GM12878 (cell line): ENCODE results near the gene FRS3. TPM values are rescaled to one million over a fixed set of nuclear protein-coding genes. Genes with fewer than 3 reads are reported as not detected.

Experiments
- ATAC-seq: fragments of 200-7000 bp; cut with Tn5 transposase; 3 replicates; pipeline ENCODE4 v1.9.1; 2020; ENCODE audit warnings: mild to moderate bottlenecking, moderate library complexity
- BruUV-seq: library from RNA; stranded (reverse); fragments of 400-500 nt; replicated peaks from 2 replicates; lab custom pipeline; 2021; lab: Mats Ljungman, UMichigan
- CTCF ChIA-PET: fragments of 300-600 bp; sonication (Branson Sonifier 250); formaldehyde crosslinking; extraction: SDS; loops from one replicate; lab custom pipeline; 2021; ENCODE audit warnings: inconsistent platforms; lab: Yijun Ruan, JAX
- POLR2A ChIA-PET: fragments of 350-600 bp; formaldehyde crosslinking; extraction: SDS; loops from one replicate; lab custom pipeline; 2021; ENCODE audit warnings: inconsistent platforms; lab: Charles Lee
- RAD21 ChIA-PET: fragments of 300-600 bp; sonication (Branson Sonifier 250); formaldehyde crosslinking; loops from one replicate; lab custom pipeline; 2023; ENCODE audit warnings: antibody characterized with exemption; ENCODE audit not compliant: unreplicated experiment; lab: Charles Lee
- SMC1A ChIA-PET: fragments of 300-600 bp; sonication (Branson Sonifier 250); formaldehyde crosslinking; loops from one replicate; lab custom pipeline; 2023; ENCODE audit not compliant: unreplicated experiment, uncharacterized antibody; lab: Charles Lee
- DNase-seq: peaks from one replicate; pipeline ENCODE4 v3.0.0-alpha.2; 2011; ENCODE audit warnings: low read depth, low spot score
- FAIRE-seq: peaks from 3 replicates; lab custom pipeline; 2011; peaks lifted over from hg19 to GRCh38; lab: Jason Lieb, UNC
- H2AFZ ChIP-seq: 2 replicates; pipeline ENCODE4 v1.6.0; 2011; ENCODE audit warnings: low read depth, low read length, control low read depth; ENCODE audit not compliant: control insufficient read depth
- H3K27ac ChIP-seq: 2 replicates; pipeline ENCODE4 v1.5.1; 2011; ENCODE audit warnings: control low read depth; ENCODE audit not compliant: control insufficient read depth, insufficient read depth
- H3K27me3 ChIP-seq, 2 experiments: replicated peaks in 1 of 2; 2 replicates each; pipeline versions ENCODE4 v1.6.0 to v1.6.1; 2011; ENCODE audit warnings: low read length in 1 of 2; ENCODE audit not compliant: control insufficient read depth in 2 of 2, insufficient read depth in 2 of 2
- H3K36me3 ChIP-seq, 2 experiments: 2 replicates each; pipeline ENCODE4 v1.5.1; 2011; ENCODE audit warnings: low read length in 1 of 2; ENCODE audit not compliant: control insufficient read depth in 2 of 2, insufficient read depth in 2 of 2
- H3K4me1 ChIP-seq: 2 replicates; pipeline ENCODE4 v1.6.1; 2011; ENCODE audit warnings: mild to moderate bottlenecking, low read length, moderate library complexity, mixed read lengths; ENCODE audit not compliant: control insufficient read depth, insufficient read depth
- H3K4me2 ChIP-seq: 2 replicates; pipeline ENCODE4 v1.6.0; 2011; ENCODE audit warnings: control low read depth; ENCODE audit not compliant: control insufficient read depth, insufficient read depth
- H3K4me3 ChIP-seq: fragments of 200-600 bp; sonication (generic); 2 replicates; pipeline ENCODE4 v1.5.1; 2016
- H3K79me2 ChIP-seq: 2 replicates; pipeline ENCODE4 v1.6.0; 2011; ENCODE audit warnings: low read length; ENCODE audit not compliant: control insufficient read depth, insufficient read depth
- H3K9ac ChIP-seq: 2 replicates; pipeline ENCODE4 v1.8.0; 2011; ENCODE audit warnings: low read length, control low read depth, mixed read lengths; ENCODE audit not compliant: control insufficient read depth, insufficient read depth
- H3K9me3 ChIP-seq: replicated peaks from 3 replicates; pipeline ENCODE4 v1.5.1; 2011; ENCODE audit warnings: mild to moderate bottlenecking, low read length; ENCODE audit not compliant: control insufficient read depth, insufficient read depth
- H4K20me1 ChIP-seq: 2 replicates; pipeline ENCODE4 v1.6.0; 2011; ENCODE audit not compliant: control insufficient read depth, insufficient read depth
- CEBPB ChIP-seq, 2 experiments: fragments of 150-350 bp in 1 of 2; IDR thresholded peaks; 2 replicates each; pipeline ENCODE4 v1.6.1; 2012 to 2014; ENCODE audit warnings: low read depth in 2 of 2, low read length in 2 of 2, borderline replicate concordance in 1 of 2, inconsistent platforms in 1 of 2
- ETV6 ChIP-seq, 2 experiments: fragments of 450-650 bp in 1 of 2; IDR thresholded peaks in 1 of 2; conservative IDR thresholded peaks in 1 of 2; 2 replicates each; pipeline ENCODE4 v1.6.1; 2014; ENCODE audit warnings: antibody characterized with exemption in 1 of 2, borderline replicate concordance in 1 of 2, low read depth in 1 of 2, mild to moderate bottlenecking in 1 of 2, moderate library complexity in 1 of 2
- GATAD2B ChIP-seq: fragments of 450-650 bp; conservative IDR thresholded peaks from 2 replicates; pipeline ENCODE4 v1.6.1; 2017; ENCODE audit warnings: low read depth, mild to moderate bottlenecking, moderate library complexity
- MLLT1 ChIP-seq: fragments of 450-650 bp; IDR thresholded peaks from 2 replicates; pipeline ENCODE4 v1.6.1; 2016; ENCODE audit warnings: mild to moderate bottlenecking
- NFYB ChIP-seq: IDR thresholded peaks from 2 replicates; pipeline ENCODE4 v1.6.1; 2011; ENCODE audit warnings: low read depth, mild to moderate bottlenecking, low read length, improper control_type of control experiment, moderate library complexity; ENCODE audit not compliant: insufficient read depth
- SMAD5 ChIP-seq: IDR thresholded peaks from 2 replicates; pipeline ENCODE4 v1.6.1; 2016; ENCODE audit warnings: antibody characterized with exemption, low read depth
- SRF ChIP-seq, 2 experiments: IDR thresholded peaks; 2 replicates each; pipeline ENCODE4 v1.6.1; 2011; ENCODE audit warnings: low read depth in 2 of 2, low read length in 2 of 2, mild to moderate bottlenecking in 1 of 2, moderate library complexity in 1 of 2
- STAT1 ChIP-seq: fragments of 450-650 bp; conservative IDR thresholded peaks from 2 replicates; pipeline ENCODE4 v1.6.1; 2014; ENCODE audit warnings: antibody characterized with exemption, mild to moderate bottlenecking
- SUZ12 ChIP-seq: fragments of 200-600 bp; sonication (generic); IDR thresholded peaks from one replicate; pipeline ENCODE4 v1.6.1; 2018; ENCODE audit warnings: antibody characterized with exemption, mild to moderate bottlenecking; ENCODE audit not compliant: unreplicated experiment
- TAF1 ChIP-seq: IDR thresholded peaks from 2 replicates; pipeline ENCODE4 v1.6.1; 2011; ENCODE audit warnings: mild to moderate bottlenecking, low read depth, low read length, borderline replicate concordance
- ZNF592 ChIP-seq: fragments of 450-650 bp; IDR thresholded peaks from 2 replicates; pipeline ENCODE4 v1.6.1; 2017; ENCODE audit warnings: mild to moderate bottlenecking, moderate library complexity
- WGBS: methylation state at CpG from one replicate; pipeline ENCODE4 v1.1.6; 2016; ENCODE audit warnings: low lambda C conversion rate; ENCODE audit not compliant: insufficient replicate concordance, insufficient coverage; ENCODE audit errors: missing lambda C conversion rate; 5-methylcytosine and 5-hydroxymethylcytosine counted together
- in situ Hi-C: fragments of 300-500 bp; cut with MboI; formaldehyde crosslinking; loops from 9 replicates; pipeline ENCODE4 v1.14.3; 2018; ENCODE audit warnings: mixed read lengths
- intact Hi-C: fragments of 100-400 bp; cut with micrococcal nuclease; formaldehyde crosslinking; loops from one replicate; pipeline ENCODE4 v1.14.2; 2022; ENCODE audit not compliant: unreplicated experiment
- polyA plus RNA-seq, 11 experiments: library from polyadenylated mRNA; depleted of rRNA in 4 of 11; unstranded in 6 of 11; stranded (reverse) in 5 of 11; fragments of >200 nt; fragmentation: Nextera tagmentation in 4 of 11; fragmentation: Illumina TruSeq in 1 of 11; extraction: Ambion mirVana in 4 of 11; extraction: Trizol in 1 of 11; gene quantifications; 1 replicate in 1 of 11; 2 replicates in 10 of 11; pipeline versions ENCODE4 v1.2.1 to v1.2.3, GENCODE V29; 2011 to 2016; ENCODE audit warnings: inconsistent platforms in 2 of 11, missing spikeins in 2 of 11, low read depth in 1 of 11
- total RNA-seq, 4 experiments: library from RNA; depleted of rRNA in 3 of 4; stranded (reverse); fragments of >200 nt in 3 of 4; fragmentation: Illumina TruSeq in 1 of 4; extraction: Trizol in 1 of 4; gene quantifications; 2 replicates each; pipeline versions ENCODE4 v1.2.1 to v1.2.3, GENCODE V29; 2013 to 2021

The FRS3 gene
- total and polyA plus RNA-seq, 10 of the 15 experiments (the other 5 are each of a cell fraction or from before 2014, with no cell fraction given) = 0.05 to 3.4 (median 1.5) TPM

DNA sequence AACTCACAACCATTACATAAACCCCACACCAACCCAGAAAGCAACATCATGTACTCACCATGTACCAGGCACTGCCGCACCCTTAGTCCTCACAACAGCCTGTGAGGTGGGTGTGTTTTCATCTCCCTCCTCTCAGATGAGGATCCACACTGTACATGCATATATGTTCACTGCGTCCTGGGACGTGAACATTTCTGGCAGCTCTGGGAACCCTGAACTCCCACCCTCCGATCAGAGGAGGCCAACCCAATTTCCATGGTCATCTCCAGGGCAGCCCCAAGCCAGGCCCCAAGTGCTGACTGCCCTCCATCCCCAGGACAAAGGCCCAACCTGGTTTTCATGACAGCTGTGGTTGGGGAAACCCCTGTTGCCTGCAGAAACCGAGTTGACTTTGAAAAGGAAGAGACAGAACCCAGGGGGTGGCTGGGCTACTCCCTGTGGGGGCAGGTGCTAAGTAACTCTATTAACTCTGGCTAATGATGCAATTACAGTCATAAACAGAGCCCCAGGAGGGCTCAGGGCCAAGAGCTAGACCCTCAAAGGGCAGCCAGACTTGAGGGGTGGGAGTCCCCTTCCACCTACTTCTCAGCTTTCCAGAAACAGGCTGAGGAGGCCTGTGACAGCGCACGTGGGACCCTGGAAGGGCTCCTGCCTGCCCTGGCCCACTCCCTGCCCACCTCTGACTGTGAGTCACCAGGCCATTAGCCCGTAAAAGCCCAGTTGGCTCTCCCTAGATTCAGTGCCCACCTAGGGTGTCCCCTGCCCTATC is 46.9 kb downstream of the FRS3 start:
- POLR2A ChIA-PET = interaction anchor here (0.7 to 9.6 kb wide), 7 partner anchors 14 to 399 kb away, joined by 3 to 293 read pairs (median 6); no protein-coding TSS in a partner anchor
- Histone ChIP-seq H3K27me3 (no peaks in the 10 kb centered on the region; a peak in 1 of 4 replicates), H3K4me2 (peak overlapping the region; percentile 99), H2AFZ (no peak overlapping the region), H4K20me1 (no peaks in the 10 kb centered on the region), H3K27ac (peak overlapping the region; percentile 98), H3K9me3 (no peaks in the 10 kb centered on the region), H3K36me3 (peaks cover 2 to 5% of the 10 kb centered on the region in 2 experiments; a peak in 1 of 4 replicates), H3K4me3 (peak overlapping the region; percentile 92), H3K9ac (peak overlapping the region; percentile 93), H3K79me2 (peaks cover 69% of the 10 kb centered on the region), H3K4me1 (peaks cover 25% of the 10 kb centered on the region)
- no TSS peak for BruUV-seq
- peak; percentile 53 for ATAC-seq
- FAIRE-seq = peak; percentile 80
- RAD21 ChIA-PET = interaction anchor here (0.6 to 8.5 kb wide), 10 partner anchors 15 to 1039 kb away, joined by 3 to 300 read pairs (median 4); partner anchors contain the start of gene NCR2
- SMC1A ChIA-PET = interaction anchor here (1.2 to 8.5 kb wide), 8 partner anchors 8 to 445 kb away, joined by 3 to 168 read pairs (median 14); no protein-coding TSS in a partner anchor
- CTCF ChIA-PET = interaction anchor here (0.8 to 6.2 kb wide), 11 partner anchors 11 to 400 kb away, joined by 3 to 87 read pairs (median 9); partner anchors contain the start of genes BYSL, MED20 and TOMM6
- peak; percentile 62 for DNase-seq
- intact Hi-C loops (loop anchor here (1.0 to 10.0 kb wide), 4 partner anchors 9 to 658 kb away; partner anchors contain the start of genes FOXP4, NFYA and OARD1), in situ Hi-C loops (no loop called here)
- WGBS = 3% methylated on average over 8 of the region's 8 CpGs
- TF ChIP-seq MLLT1 = peak; percentile 80
- no peak for TF ChIP-seq STAT1
- no peak for TF ChIP-seq NFYB
- TF ChIP-seq GATAD2B = no peak; the same call in 1 of the 2 replicates
- peak; percentile 34; the same call in 1 of the 2 replicates for TF ChIP-seq TAF1
- no peak for TF ChIP-seq SMAD5
- TF ChIP-seq SRF (IDR thresholded peaks at IDR 0.05; ENCODE audit: low read depth in 2 of 2, low read length in 2 of 2) = no peak
- no peak for TF ChIP-seq SUZ12
- TF ChIP-seq ZNF592 = no peak
- TF ChIP-seq CEBPB (IDR thresholded peaks at IDR 0.05; ENCODE audit: borderline replicate concordance in 1 of 2, low read depth in 2 of 2, low read length in 2 of 2) = peak in 1 of 2 experiments; percentile 58; a peak in 1 of 4 replicates
- TF ChIP-seq ETV6 (conservative IDR thresholded peaks at IDR 0.05 in 1 of 2, IDR thresholded peaks at IDR 0.05 in 1 of 2; ENCODE audit: borderline replicate concordance in 1 of 2, low read depth in 1 of 2) = 0 out of 4 replicates have a peak, but pooled peaks of 1 of the 2 experiments have one; percentile 19
